ENCODE measurements around the gene KRTAP20-2. TPM values are rescaled to one million over a fixed set of nuclear protein-coding genes. Genes with fewer than 3 reads are reported as not detected.

KRTAP20-2 gene
- total RNA-seq, 1 donor from 2014 or later: 1.2 TPM

DNA sequence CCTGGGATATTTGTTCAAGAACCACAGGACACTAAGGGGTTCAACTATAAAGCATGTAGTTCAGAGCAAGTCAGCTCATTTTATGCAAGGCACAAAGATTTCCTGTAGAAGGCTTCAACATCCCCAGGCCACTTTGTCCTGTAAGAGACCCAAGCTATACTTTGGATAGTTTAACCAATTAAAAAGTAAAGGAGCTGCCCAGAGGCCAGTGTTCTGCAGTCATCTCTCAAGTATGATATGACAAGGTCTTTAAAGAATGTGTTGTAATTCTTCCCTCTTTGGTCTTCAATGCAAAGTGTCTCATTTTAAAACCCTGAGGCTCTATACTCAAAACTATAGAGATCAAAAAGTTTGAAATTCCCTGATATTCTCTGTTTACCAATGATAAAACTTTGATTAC, 41.7 kb downstream of the KRTAP20-2 start:
- no peak for DNase-seq

DNA sequence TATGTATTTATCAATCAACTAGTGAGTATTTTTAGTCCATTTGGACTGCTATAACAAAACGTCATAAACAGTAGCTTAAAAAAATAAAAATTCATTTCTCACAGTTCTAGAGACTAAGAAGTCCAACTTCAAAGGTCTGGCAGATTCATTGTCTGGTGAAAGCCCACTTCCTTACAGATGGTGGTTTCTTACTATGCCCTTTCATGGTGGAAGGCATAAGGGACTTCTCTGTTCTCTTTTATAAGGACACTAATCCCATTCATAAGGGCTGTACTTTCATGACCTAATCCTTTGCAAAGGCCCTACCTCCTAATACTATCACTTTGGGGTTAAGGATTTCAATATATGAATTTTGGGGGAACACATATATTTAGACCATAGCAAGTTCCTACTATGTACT, 45.6 kb downstream of the KRTAP20-2 start:
- DNase-seq: no peak

DNA sequence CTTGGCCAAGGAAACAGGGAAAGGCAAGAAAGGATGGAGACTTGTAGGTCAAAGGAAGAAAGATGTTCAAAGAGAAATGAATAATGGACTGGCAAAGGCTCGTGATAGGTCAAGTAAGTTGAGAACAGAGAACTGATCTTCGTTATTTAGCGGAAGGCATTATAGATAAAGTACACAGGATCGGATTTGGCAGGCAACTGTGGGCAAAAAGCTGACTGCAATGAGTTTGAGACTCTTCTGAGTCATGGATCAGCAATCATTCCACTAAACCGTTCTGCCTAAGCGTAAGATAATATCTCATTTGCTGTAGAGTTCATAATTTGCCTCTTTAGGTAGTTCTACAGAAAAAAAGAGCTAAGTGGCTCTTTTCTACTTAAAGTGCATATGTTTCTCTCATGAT, 49.5 kb downstream of the KRTAP20-2 start:
- no peak for DNase-seq

Small RNA genes within 50 kb of the gene (small RNA-seq; reads per million reads assigned to genes)
- not detected for gene KRTAP20-1 (ENCODE audit: low replicate concordance)
- gene KRTAP20-3 (ENCODE audit: low replicate concordance): not detected
- not detected for gene KRTAP20-4 (ENCODE audit: low replicate concordance)
- gene KRTAP22-1 (ENCODE audit: low replicate concordance): not detected
- not detected for gene KRTAP22-2 (ENCODE audit: low replicate concordance)

Other genes starting within 250 kb of the KRTAP20-2 start
- gene KRTAP13-1, start 239.2 kb upstream of the KRTAP20-2 start, total RNA-seq: 0.99 TPM
- gene KRTAP13-3, start 209.3 kb upstream of the KRTAP20-2 start, total RNA-seq: not detected
- gene KRTAP13-4, start 205.0 kb upstream of the KRTAP20-2 start, total RNA-seq: not detected
- gene KRTAP15-1, start 194.9 kb upstream of the KRTAP20-2 start, total RNA-seq: not detected
- gene KRTAP19-1, start 154.8 kb upstream of the KRTAP20-2 start, total RNA-seq: 11.4 TPM
- gene KRTAP19-2, start 147.8 kb upstream of the KRTAP20-2 start, total RNA-seq: not detected
- gene KRTAP19-3, start 143.2 kb upstream of the KRTAP20-2 start, total RNA-seq: 9.7 TPM
- not detected for gene KRTAP19-4, start 138.0 kb upstream of the KRTAP20-2 start, total RNA-seq
- 25.9 TPM for gene KRTAP19-5, start 133.1 kb upstream of the KRTAP20-2 start, total RNA-seq
- gene KRTAP19-6, start 93.3 kb upstream of the KRTAP20-2 start, total RNA-seq: not detected
- not detected for gene KRTAP19-7, start 73.9 kb upstream of the KRTAP20-2 start, total RNA-seq
- gene KRTAP22-2, start 44.8 kb upstream of the KRTAP20-2 start, total RNA-seq: not detected
- gene KRTAP6-3, start 42.8 kb upstream of the KRTAP20-2 start, total RNA-seq: not detected
- gene KRTAP6-2, start 36.3 kb upstream of the KRTAP20-2 start, total RNA-seq: not detected
- not detected for gene KRTAP22-1, start 34.1 kb upstream of the KRTAP20-2 start, total RNA-seq
- gene KRTAP6-1, start 21.3 kb upstream of the KRTAP20-2 start, total RNA-seq: not detected
- gene KRTAP20-1, start 18.8 kb upstream of the KRTAP20-2 start, total RNA-seq: not detected
- not detected for gene KRTAP20-4, start 14.6 kb upstream of the KRTAP20-2 start, total RNA-seq
- not detected for gene KRTAP20-3, start 7.7 kb downstream of the KRTAP20-2 start, total RNA-seq
- not detected for gene KRTAP21-3, start 83.6 kb downstream of the KRTAP20-2 start, total RNA-seq
- 1.3 TPM for gene KRTAP21-2, start 112.1 kb downstream of the KRTAP20-2 start, total RNA-seq
- not detected for gene KRTAP21-1, start 120.2 kb downstream of the KRTAP20-2 start, total RNA-seq
- 2.5 TPM for gene KRTAP8-1, start 178.1 kb downstream of the KRTAP20-2 start, total RNA-seq
- gene KRTAP7-1, start 194.6 kb downstream of the KRTAP20-2 start, total RNA-seq: 3.4 TPM
- gene KRTAP11-1, start 246.4 kb downstream of the KRTAP20-2 start, total RNA-seq: 25.4 TPM